Suprapubic skin (tissue), 3 donors: ENCODE measurements around the gene STYXL2.

Source experiments
- POLR2AphosphoS5 ChIP-seq, 3 donors: sonication (generic); formaldehyde crosslinking; IDR thresholded peaks; one replicate each; pipeline ENCODE4 v1.6.1; 2017; ENCODE audit warnings: antibody characterized with exemption in 3 of 3
- TF ChIP-seq, protein P1 (sequence below), 2 donors: fragments of 200-600 bp in 1 of 2; fragments of 450-650 bp in 1 of 2; sonication (generic) in 1 of 2; IDR thresholded peaks; one replicate each; pipeline ENCODE4 v1.5.1; 2016 to 2019; ENCODE audit warnings: antibody characterized with exemption in 2 of 2, mild to moderate bottlenecking in 1 of 2, moderate library complexity in 1 of 2

GRCh38 chr1:167127236-167127635, 33.4 kb downstream of the STYXL2 start:
- TF ChIP-seq, protein P1, sequence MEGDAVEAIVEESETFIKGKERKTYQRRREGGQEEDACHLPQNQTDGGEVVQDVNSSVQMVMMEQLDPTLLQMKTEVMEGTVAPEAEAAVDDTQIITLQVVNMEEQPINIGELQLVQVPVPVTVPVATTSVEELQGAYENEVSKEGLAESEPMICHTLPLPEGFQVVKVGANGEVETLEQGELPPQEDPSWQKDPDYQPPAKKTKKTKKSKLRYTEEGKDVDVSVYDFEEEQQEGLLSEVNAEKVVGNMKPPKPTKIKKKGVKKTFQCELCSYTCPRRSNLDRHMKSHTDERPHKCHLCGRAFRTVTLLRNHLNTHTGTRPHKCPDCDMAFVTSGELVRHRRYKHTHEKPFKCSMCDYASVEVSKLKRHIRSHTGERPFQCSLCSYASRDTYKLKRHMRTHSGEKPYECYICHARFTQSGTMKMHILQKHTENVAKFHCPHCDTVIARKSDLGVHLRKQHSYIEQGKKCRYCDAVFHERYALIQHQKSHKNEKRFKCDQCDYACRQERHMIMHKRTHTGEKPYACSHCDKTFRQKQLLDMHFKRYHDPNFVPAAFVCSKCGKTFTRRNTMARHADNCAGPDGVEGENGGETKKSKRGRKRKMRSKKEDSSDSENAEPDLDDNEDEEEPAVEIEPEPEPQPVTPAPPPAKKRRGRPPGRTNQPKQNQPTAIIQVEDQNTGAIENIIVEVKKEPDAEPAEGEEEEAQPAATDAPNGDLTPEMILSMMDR (IDR thresholded peaks at IDR 0.05): no peak
- no peak for TF ChIP-seq POLR2AphosphoS5 (IDR thresholded peaks at IDR 0.05)
